ENCODE results near the gene NDUFC1.

NDUFC1 gene

GRCh38 chr4:139253046-139253445 lies 49.2 kb downstream of the NDUFC1 start:
- no peak overlapping the region for H3K4me3 ChIP-seq (ENCODE audit: low read depth, low read length)

GRCh38 chr4:139247700-139248238 lies 54.5 kb downstream of the NDUFC1 start:
- no peak overlapping the region for H3K4me3 ChIP-seq (ENCODE audit: low read depth, low read length)

- H3K4me3 ChIP-seq (ENCODE audit: low read depth, low read length) = no peak overlapping the region
Observed at GRCh38 chr4:139247241-139247640, 55.0 kb downstream of the NDUFC1 start.

- H3K4me3 ChIP-seq (ENCODE audit: low read depth, low read length) = no peak overlapping the region
Observed at GRCh38 chr4:139246166-139246565, 56.1 kb downstream of the NDUFC1 start.

- H3K4me3 ChIP-seq (ENCODE audit: low read depth, low read length) = no peak overlapping the region
Observed at GRCh38 chr4:139245590-139245989, 56.7 kb downstream of the NDUFC1 start.

- no peak overlapping the region for H3K4me3 ChIP-seq (ENCODE audit: low read depth, low read length)
Observed at GRCh38 chr4:139243448-139244365, 58.6 kb downstream of the NDUFC1 start.

GRCh38 chr4:139242511-139243051 lies 59.7 kb downstream of the NDUFC1 start:
- H3K4me3 ChIP-seq (ENCODE audit: low read depth, low read length) = no peak overlapping the region

- no peak overlapping the region for H3K4me3 ChIP-seq (ENCODE audit: low read depth, low read length)
Observed at GRCh38 chr4:139241784-139242151, 60.5 kb downstream of the NDUFC1 start.

GRCh38 chr4:139241086-139241783 lies 61.0 kb downstream of the NDUFC1 start:
- no peak overlapping the region for H3K4me3 ChIP-seq (ENCODE audit: low read depth, low read length)
